ENCODE results near the gene FKBP4.
A peak's percentile ranks its signal among the peaks of the same experiment; 100 is the strongest.
"Not testable (repeated sequence)": the region's sequence is repeated elsewhere in the genome, so short reads cannot be mapped to it uniquely, and the experiment has no call there.

Gene FKBP4

GRCh38 chr12:2794736-2795289, at the start of gene FKBP4:
Gene FKBP4 (plus strand): TSS chr12:2794970. CDS start chr12:2795140, 170 bp downstream.
- DNase-seq (ENCODE audit: low read depth), result peak; percentile 87

GRCh38 chr12:2745655-2746054, 49.1 kb upstream of the FKBP4 start:
- no peak for DNase-seq (ENCODE audit: low read depth)

GRCh38 chr12:2749580-2749979, 45.2 kb upstream of the FKBP4 start:
- DNase-seq (ENCODE audit: low read depth), result no peak

GRCh38 chr12:2750185-2750584, 44.6 kb upstream of the FKBP4 start:
- DNase-seq (ENCODE audit: low read depth), result no peak

- no peak for DNase-seq (ENCODE audit: low read depth)
Observed at GRCh38 chr12:2751230-2751629, 43.5 kb upstream of the FKBP4 start.

- DNase-seq (ENCODE audit: low read depth), result no peak
Observed at GRCh38 chr12:2751686-2752085, 43.1 kb upstream of the FKBP4 start.

GRCh38 chr12:2752676-2753371, 41.9 kb upstream of the FKBP4 start:
- peak; percentile 68 for DNase-seq (ENCODE audit: low read depth)

GRCh38 chr12:2753536-2753935, 41.2 kb upstream of the FKBP4 start:
- no peak for DNase-seq (ENCODE audit: low read depth)

- DNase-seq (ENCODE audit: low read depth), result no peak
Observed at GRCh38 chr12:2754208-2754607, 40.6 kb upstream of the FKBP4 start.

GRCh38 chr12:2756756-2757155, 38.0 kb upstream of the FKBP4 start:
- no peak for DNase-seq (ENCODE audit: low read depth)

- DNase-seq (ENCODE audit: low read depth), result no peak
Observed at GRCh38 chr12:2759733-2760132, 35.0 kb upstream of the FKBP4 start.

- DNase-seq (ENCODE audit: low read depth), result no peak
Observed at GRCh38 chr12:2764398-2764797, 30.4 kb upstream of the FKBP4 start.

- no peak for DNase-seq (ENCODE audit: low read depth)
Observed at GRCh38 chr12:2765052-2765451, 29.7 kb upstream of the FKBP4 start.

GRCh38 chr12:2765608-2766007, 29.2 kb upstream of the FKBP4 start:
- no peak for DNase-seq (ENCODE audit: low read depth)

GRCh38 chr12:2768224-2768961, 26.4 kb upstream of the FKBP4 start:
- DNase-seq (ENCODE audit: low read depth), result no peak

GRCh38 chr12:2769866-2770533, 24.8 kb upstream of the FKBP4 start:
- DNase-seq (ENCODE audit: low read depth), result no peak

GRCh38 chr12:2770544-2770943, 24.2 kb upstream of the FKBP4 start:
- DNase-seq (ENCODE audit: low read depth), result not testable (repeated sequence)

GRCh38 chr12:2772370-2772769, 22.4 kb upstream of the FKBP4 start:
- DNase-seq (ENCODE audit: low read depth), result no peak

- no peak for DNase-seq (ENCODE audit: low read depth)
Observed at GRCh38 chr12:2773199-2773875, 21.4 kb upstream of the FKBP4 start.

GRCh38 chr12:2775431-2775830, 19.3 kb upstream of the FKBP4 start:
- no peak for DNase-seq (ENCODE audit: low read depth)

GRCh38 chr12:2776129-2776806, 18.5 kb upstream of the FKBP4 start:
- no peak for DNase-seq (ENCODE audit: low read depth)

GRCh38 chr12:2779281-2779680, 15.5 kb upstream of the FKBP4 start:
- DNase-seq (ENCODE audit: low read depth), result no peak
